Liver (tissue), 9 donors: ENCODE results near the gene RPL7A. TPM values are rescaled to one million over a fixed set of nuclear protein-coding genes. Genes with fewer than 3 reads are reported as not detected.

ENCODE experiments used
- DNase-seq: peaks from one replicate; pipeline ENCODE4 v3.0.0-alpha.2; 2017; ENCODE audit warnings: low spot score
- H3K27ac ChIP-seq, 2 donors: one replicate each; pipeline ENCODE4 v1.7.0; 2013; ENCODE audit warnings: inconsistent platforms in 2 of 2, low read length in 2 of 2, control low read depth in 1 of 2, low read depth in 1 of 2, mild to moderate bottlenecking in 1 of 2
- H3K27me3 ChIP-seq, 4 donors: one replicate each; pipeline versions ENCODE4 v1.6.1 to v1.7.0; 2013; ENCODE audit warnings: low read length in 3 of 4, inconsistent platforms in 1 of 4, mild to moderate bottlenecking in 1 of 4, moderate library complexity in 1 of 4; ENCODE audit not compliant: control insufficient read depth in 4 of 4, insufficient read depth in 4 of 4
- H3K36me3 ChIP-seq, 4 donors: one replicate each; pipeline versions ENCODE4 v1.6.1 to v1.7.0; 2013; ENCODE audit warnings: low read length in 3 of 4, mild to moderate bottlenecking in 3 of 4, low read depth in 1 of 4, moderate library complexity in 1 of 4; ENCODE audit not compliant: control insufficient read depth in 4 of 4, insufficient read depth in 3 of 4
- H3K4me1 ChIP-seq, 4 donors: one replicate each; pipeline versions ENCODE4 v1.6.1 to v1.7.0; 2013; ENCODE audit warnings: low read length in 3 of 4, mild to moderate bottlenecking in 3 of 4, moderate library complexity in 1 of 4; ENCODE audit not compliant: control insufficient read depth in 4 of 4, insufficient read depth in 4 of 4
- H3K4me3 ChIP-seq, 3 donors: one replicate each; pipeline versions ENCODE4 v1.6.1 to v1.7.0; 2013; ENCODE audit warnings: low read length in 3 of 3, control low read depth in 1 of 3, low read depth in 1 of 3, mild to moderate bottlenecking in 1 of 3
- H3K9ac ChIP-seq, 2 donors: one replicate each; pipeline ENCODE4 v1.7.0; 2013; ENCODE audit warnings: low read length in 2 of 2, mild to moderate bottlenecking in 2 of 2, moderate library complexity in 2 of 2, control low read depth in 1 of 2, low read depth in 1 of 2
- H3K9me3 ChIP-seq, 4 donors: one replicate each; pipeline versions ENCODE4 v1.6.1 to v1.7.0; 2013; ENCODE audit warnings: low read length in 3 of 4; ENCODE audit not compliant: control insufficient read depth in 4 of 4
- EGR1 ChIP-seq, 2 donors: IDR thresholded peaks; 2 replicates each; pipeline ENCODE4 v1.6.1; 2016 to 2018; ENCODE audit warnings: antibody characterized with exemption in 2 of 2, low read depth in 2 of 2
- FOXA2 ChIP-seq: IDR thresholded peaks from 2 replicates; pipeline ENCODE4 v1.6.1; 2016; ENCODE audit warnings: antibody characterized with exemption
- HNF4A ChIP-seq, 2 donors: conservative IDR thresholded peaks; 2 replicates each; pipeline ENCODE4 v1.6.1; 2016; ENCODE audit warnings: antibody characterized with exemption in 2 of 2, mild to moderate bottlenecking in 2 of 2
- HNF4G ChIP-seq: IDR thresholded peaks from 2 replicates; pipeline ENCODE4 v1.6.1; 2016; ENCODE audit warnings: antibody characterized with exemption
- JUND ChIP-seq, 2 donors: IDR thresholded peaks; 2 replicates each; pipeline ENCODE4 v1.6.1; 2016; ENCODE audit warnings: antibody characterized with exemption in 2 of 2
- NR2F2 ChIP-seq: IDR thresholded peaks from 2 replicates; pipeline ENCODE4 v1.6.1; 2016; ENCODE audit warnings: antibody characterized with exemption
- RAD21 ChIP-seq, 2 donors: IDR thresholded peaks; 2 replicates each; pipeline ENCODE4 v1.6.1; 2016; ENCODE audit warnings: antibody characterized with exemption in 2 of 2, mild to moderate bottlenecking in 2 of 2
- SP1 ChIP-seq: IDR thresholded peaks from 2 replicates; pipeline ENCODE4 v1.6.1; 2018; ENCODE audit warnings: antibody characterized with exemption, mild to moderate bottlenecking
- TAF1 ChIP-seq: conservative IDR thresholded peaks from 2 replicates; pipeline ENCODE4 v1.6.1; 2016; ENCODE audit warnings: antibody characterized with exemption, mild to moderate bottlenecking
- YY1 ChIP-seq: IDR thresholded peaks from 2 replicates; pipeline ENCODE4 v1.6.1; 2016; ENCODE audit warnings: antibody characterized with exemption, mild to moderate bottlenecking
- WGBS: extraction: QIAGEN DNeasy Blood & Tissue Kit; methylation state at CpG from one replicate; pipeline ENCODE4 v1.1.7; 2013; 5-methylcytosine and 5-hydroxymethylcytosine counted together
- polyA plus RNA-seq, 2 donors: library from polyadenylated mRNA; stranded (reverse) in 1 of 2; unstranded in 1 of 2; fragments of 200-250 nt in 1 of 2; fragments of >200 nt in 1 of 2; fragmentation: Nextera tagmentation in 1 of 2; extraction: Ambion mirVana in 1 of 2; gene quantifications; one replicate each; pipeline versions ENCODE4 v1.2.1 to v1.2.3, GENCODE V29; 2013 to 2015
- total RNA-seq, 2 donors: library from RNA; depleted of rRNA; stranded (reverse); fragments of >200 nt; gene quantifications; one replicate each; pipeline ENCODE4 v1.2.3, GENCODE V29; 2014
- TF ChIP-seq, protein P1 (sequence below): fragments of 150-350 bp; IDR thresholded peaks from 2 replicates; pipeline ENCODE4 v1.5.1; 2017; ENCODE audit warnings: improper control_type of control experiment, low read depth, low read length; ENCODE audit not compliant: missing input control
- TF ChIP-seq, protein P2 (sequence below): IDR thresholded peaks from 2 replicates; pipeline ENCODE4 v1.6.1; 2016; ENCODE audit warnings: antibody characterized with exemption, mild to moderate bottlenecking
- TF ChIP-seq, protein P3 (sequence below): IDR thresholded peaks from 2 replicates; pipeline ENCODE4 v1.6.1; 2016; ENCODE audit warnings: antibody characterized with exemption
- TF ChIP-seq, protein P4 (sequence below): IDR thresholded peaks from 2 replicates; pipeline ENCODE4 v1.6.1; 2016; ENCODE audit warnings: antibody characterized with exemption
- TF ChIP-seq, protein P5 (sequence below): IDR thresholded peaks from 2 replicates; pipeline ENCODE4 v1.6.1; 2016; ENCODE audit warnings: antibody characterized with exemption
- donor health status: healthy.
- donor health status: healthy.
- donor health status: healthy.
- donor health status: healthy.
- donor health status: healthy.

RPL7A gene
- total and polyA plus RNA-seq, 4 donors = 215 to 930 (median 704) TPM

DNA sequence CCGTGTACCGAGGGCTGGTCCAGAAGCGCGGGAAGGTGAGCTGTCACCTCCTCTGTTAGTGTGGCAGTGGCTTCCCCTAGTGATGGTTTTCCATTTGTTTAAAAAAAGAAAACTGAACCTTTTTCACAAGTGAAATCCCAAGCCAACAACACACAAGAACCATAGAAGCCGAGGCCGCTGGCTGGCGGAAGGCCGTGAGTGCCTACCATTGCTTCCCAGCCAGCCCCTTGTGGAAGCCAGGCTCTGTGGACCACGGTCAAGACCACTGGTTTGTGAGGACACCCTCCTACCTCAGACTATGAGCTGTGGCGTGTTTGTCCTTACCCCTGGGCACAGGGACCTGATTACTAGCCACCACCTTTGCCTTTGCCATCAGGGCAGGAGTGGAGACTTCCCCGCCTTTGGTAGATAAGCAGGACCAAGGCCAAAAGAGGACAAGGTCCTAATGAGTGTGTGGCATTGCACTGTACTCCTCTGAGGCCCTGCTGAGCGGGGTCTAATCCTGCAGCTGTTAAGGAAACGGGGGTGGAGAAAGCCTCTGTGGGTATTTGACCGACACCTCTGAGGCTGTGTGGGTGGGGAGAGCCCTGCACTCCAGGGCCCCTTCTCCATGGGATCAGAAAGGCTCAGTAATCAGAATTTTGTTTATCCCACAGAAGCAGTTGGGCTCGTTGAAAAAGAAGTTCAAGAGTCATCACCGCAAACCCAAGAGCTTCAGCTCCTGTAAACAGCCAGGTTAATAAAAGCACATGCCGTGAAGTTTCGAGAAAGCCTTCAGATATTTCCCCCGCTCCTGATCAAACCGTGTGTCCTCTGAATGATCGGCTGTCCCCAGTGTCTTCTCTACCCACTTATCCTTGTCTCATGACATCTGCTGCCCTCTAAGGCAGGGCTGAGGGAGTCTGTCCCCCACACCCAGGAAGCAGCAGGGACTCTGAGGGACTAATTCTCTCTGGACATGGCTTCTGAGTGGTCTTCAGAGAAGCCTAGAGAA is 12.7 kb downstream of the RPL7A start (continued):
- TF ChIP-seq, protein P1, sequence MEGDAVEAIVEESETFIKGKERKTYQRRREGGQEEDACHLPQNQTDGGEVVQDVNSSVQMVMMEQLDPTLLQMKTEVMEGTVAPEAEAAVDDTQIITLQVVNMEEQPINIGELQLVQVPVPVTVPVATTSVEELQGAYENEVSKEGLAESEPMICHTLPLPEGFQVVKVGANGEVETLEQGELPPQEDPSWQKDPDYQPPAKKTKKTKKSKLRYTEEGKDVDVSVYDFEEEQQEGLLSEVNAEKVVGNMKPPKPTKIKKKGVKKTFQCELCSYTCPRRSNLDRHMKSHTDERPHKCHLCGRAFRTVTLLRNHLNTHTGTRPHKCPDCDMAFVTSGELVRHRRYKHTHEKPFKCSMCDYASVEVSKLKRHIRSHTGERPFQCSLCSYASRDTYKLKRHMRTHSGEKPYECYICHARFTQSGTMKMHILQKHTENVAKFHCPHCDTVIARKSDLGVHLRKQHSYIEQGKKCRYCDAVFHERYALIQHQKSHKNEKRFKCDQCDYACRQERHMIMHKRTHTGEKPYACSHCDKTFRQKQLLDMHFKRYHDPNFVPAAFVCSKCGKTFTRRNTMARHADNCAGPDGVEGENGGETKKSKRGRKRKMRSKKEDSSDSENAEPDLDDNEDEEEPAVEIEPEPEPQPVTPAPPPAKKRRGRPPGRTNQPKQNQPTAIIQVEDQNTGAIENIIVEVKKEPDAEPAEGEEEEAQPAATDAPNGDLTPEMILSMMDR = no peak
- TF ChIP-seq, protein P2, sequence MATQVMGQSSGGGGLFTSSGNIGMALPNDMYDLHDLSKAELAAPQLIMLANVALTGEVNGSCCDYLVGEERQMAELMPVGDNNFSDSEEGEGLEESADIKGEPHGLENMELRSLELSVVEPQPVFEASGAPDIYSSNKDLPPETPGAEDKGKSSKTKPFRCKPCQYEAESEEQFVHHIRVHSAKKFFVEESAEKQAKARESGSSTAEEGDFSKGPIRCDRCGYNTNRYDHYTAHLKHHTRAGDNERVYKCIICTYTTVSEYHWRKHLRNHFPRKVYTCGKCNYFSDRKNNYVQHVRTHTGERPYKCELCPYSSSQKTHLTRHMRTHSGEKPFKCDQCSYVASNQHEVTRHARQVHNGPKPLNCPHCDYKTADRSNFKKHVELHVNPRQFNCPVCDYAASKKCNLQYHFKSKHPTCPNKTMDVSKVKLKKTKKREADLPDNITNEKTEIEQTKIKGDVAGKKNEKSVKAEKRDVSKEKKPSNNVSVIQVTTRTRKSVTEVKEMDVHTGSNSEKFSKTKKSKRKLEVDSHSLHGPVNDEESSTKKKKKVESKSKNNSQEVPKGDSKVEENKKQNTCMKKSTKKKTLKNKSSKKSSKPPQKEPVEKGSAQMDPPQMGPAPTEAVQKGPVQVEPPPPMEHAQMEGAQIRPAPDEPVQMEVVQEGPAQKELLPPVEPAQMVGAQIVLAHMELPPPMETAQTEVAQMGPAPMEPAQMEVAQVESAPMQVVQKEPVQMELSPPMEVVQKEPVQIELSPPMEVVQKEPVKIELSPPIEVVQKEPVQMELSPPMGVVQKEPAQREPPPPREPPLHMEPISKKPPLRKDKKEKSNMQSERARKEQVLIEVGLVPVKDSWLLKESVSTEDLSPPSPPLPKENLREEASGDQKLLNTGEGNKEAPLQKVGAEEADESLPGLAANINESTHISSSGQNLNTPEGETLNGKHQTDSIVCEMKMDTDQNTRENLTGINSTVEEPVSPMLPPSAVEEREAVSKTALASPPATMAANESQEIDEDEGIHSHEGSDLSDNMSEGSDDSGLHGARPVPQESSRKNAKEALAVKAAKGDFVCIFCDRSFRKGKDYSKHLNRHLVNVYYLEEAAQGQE = no peak

DNA sequence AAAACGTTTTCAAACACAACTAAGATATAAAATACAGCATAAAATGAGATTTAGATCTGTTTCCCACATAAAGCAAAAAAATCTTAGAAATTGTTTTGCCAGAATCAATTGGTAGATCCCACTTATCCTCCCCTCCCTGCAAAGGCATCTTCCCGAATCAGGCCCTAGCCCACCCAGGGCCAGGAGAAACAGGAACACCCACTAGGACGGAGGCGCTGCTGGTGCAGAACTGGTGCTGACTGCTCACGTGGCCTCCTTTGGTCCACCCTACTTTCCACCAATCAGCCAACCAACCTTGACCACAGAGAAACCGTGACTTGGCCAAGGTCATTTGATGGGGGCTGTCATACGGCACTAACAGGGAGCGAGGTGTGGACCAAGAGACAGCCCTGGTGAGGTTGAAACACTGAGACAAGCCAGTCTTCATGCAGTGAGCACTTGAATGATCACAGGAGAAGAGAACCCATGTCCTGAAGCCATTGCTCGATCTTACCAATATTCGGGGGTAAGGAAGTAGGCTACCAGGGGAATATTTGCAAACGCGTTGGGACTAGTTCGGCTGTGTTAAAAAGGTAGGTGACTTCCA is 13.6 kb downstream of the RPL7A start:
- H3K27me3 ChIP-seq = no peaks in the 10 kb centered on the region
- WGBS = 84% methylated on average over 13 of the region's 13 CpGs
- TF ChIP-seq SP1 (no peak), HNF4A (conservative IDR thresholded peaks at IDR 0.05) (no peak), RAD21 (IDR thresholded peaks at IDR 0.05) (no peak), EGR1 (IDR thresholded peaks at IDR 0.05; ENCODE audit: low read depth in 2 of 2) (no peak), NR2F2 (no peak), FOXA2 (no peak), HNF4G (no peak), YY1 (no peak), JUND (IDR thresholded peaks at IDR 0.05) (no peak), TAF1 (no peak)
- TF ChIP-seq, protein P3, sequence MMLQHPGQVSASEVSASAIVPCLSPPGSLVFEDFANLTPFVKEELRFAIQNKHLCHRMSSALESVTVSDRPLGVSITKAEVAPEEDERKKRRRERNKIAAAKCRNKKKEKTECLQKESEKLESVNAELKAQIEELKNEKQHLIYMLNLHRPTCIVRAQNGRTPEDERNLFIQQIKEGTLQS = no peak
- TF ChIP-seq, protein P2 = no peak
- TF ChIP-seq, protein P4, sequence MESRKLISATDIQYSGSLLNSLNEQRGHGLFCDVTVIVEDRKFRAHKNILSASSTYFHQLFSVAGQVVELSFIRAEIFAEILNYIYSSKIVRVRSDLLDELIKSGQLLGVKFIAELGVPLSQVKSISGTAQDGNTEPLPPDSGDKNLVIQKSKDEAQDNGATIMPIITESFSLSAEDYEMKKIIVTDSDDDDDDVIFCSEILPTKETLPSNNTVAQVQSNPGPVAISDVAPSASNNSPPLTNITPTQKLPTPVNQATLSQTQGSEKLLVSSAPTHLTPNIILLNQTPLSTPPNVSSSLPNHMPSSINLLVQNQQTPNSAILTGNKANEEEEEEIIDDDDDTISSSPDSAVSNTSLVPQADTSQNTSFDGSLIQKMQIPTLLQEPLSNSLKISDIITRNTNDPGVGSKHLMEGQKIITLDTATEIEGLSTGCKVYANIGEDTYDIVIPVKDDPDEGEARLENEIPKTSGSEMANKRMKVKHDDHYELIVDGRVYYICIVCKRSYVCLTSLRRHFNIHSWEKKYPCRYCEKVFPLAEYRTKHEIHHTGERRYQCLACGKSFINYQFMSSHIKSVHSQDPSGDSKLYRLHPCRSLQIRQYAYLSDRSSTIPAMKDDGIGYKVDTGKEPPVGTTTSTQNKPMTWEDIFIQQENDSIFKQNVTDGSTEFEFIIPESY = no peak
- TF ChIP-seq, protein P5, sequence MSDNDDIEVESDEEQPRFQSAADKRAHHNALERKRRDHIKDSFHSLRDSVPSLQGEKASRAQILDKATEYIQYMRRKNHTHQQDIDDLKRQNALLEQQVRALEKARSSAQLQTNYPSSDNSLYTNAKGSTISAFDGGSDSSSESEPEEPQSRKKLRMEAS = no peak
- TF ChIP-seq, protein P1 = no peak
- no peak for DNase-seq
- no peak overlapping the region for H3K4me3 ChIP-seq
- H3K27ac ChIP-seq = no peak overlapping the region
- H3K9ac ChIP-seq = no peak overlapping the region
- no peaks in the 10 kb centered on the region for H3K9me3 ChIP-seq
- H3K36me3 ChIP-seq = peaks cover 21 to 63% (median 55%) of the 10 kb centered on the region in 4 donors
- H3K4me1 ChIP-seq = peaks cover 3 to 36% (median 17%) of the 10 kb centered on the region in 4 donors
